Measurements from ENCODE around the gene ABR. TPM values are rescaled to one million over a fixed set of nuclear protein-coding genes. Genes with fewer than 3 reads are reported as not detected.

Gene ABR
- polyA plus RNA-seq, 3 donors = 14.7 to 62.4 (median 36.4) TPM

- 82 to 89% (median 88%) methylated on average over 19 to 20 of the region's 20 CpGs for WGBS, 3 donors
- no peak overlapping the region for H3K27ac ChIP-seq (ENCODE audit: low read depth, low read length)
Measured at GRCh38 chr17:1034652-1035210, 145.1 kb downstream of the ABR start.

GRCh38 chr17:1033503-1033902 lies 146.3 kb downstream of the ABR start:
- WGBS, 3 donors = 69 to 89% (median 76%) methylated on average over 9 to 11 of the region's 11 CpGs
- H3K27ac ChIP-seq (ENCODE audit: low read depth, low read length) = no peak overlapping the region

GRCh38 chr17:1032391-1032790 lies 147.4 kb downstream of the ABR start:
- WGBS, 3 donors = 82 to 85% (median 84%) methylated on average over 27 of the region's 27 CpGs
- no peak overlapping the region for H3K27ac ChIP-seq (ENCODE audit: low read depth, low read length)

- WGBS, 3 donors = 14 to 32% (median 24%) methylated on average over 12 to 21 of the region's 35 CpGs
Measured at GRCh38 chr17:1031711-1032110, 148.1 kb downstream of the ABR start.

GRCh38 chr17:1030684-1031532 lies 148.9 kb downstream of the ABR start:
- H3K27ac ChIP-seq (ENCODE audit: low read depth, low read length) = no peak overlapping the region
- WGBS, 3 donors = 58 to 71% (median 64%) methylated on average over 44 to 45 of the region's 45 CpGs

More at GRCh38 chr17:1031711-1032110, 148.1 kb downstream of the ABR start:
- no peak overlapping the region for H3K27ac ChIP-seq (ENCODE audit: low read depth, low read length)

- WGBS, 3 donors = 73 to 78% (median 76%) methylated on average over 20 of the region's 20 CpGs
- no peak overlapping the region for H3K27ac ChIP-seq (ENCODE audit: low read depth, low read length)
Measured at GRCh38 chr17:1029922-1030644, 149.7 kb downstream of the ABR start.

GRCh38 chr17:1029196-1029921 lies 150.4 kb downstream of the ABR start:
- WGBS, 3 donors = 82 to 86% (median 84%) methylated on average over 29 to 30 of the region's 30 CpGs
- no peak overlapping the region for H3K27ac ChIP-seq (ENCODE audit: low read depth, low read length)

- H3K27ac ChIP-seq (ENCODE audit: low read depth, low read length) = no peak overlapping the region
Measured at GRCh38 chr17:1027044-1027443, 152.7 kb downstream of the ABR start.

GRCh38 chr17:1026599-1026975 lies 153.2 kb downstream of the ABR start:
- 90 to 94% (median 93%) methylated on average over 10 of the region's 10 CpGs for WGBS, 3 donors
- no peak overlapping the region for H3K27ac ChIP-seq (ENCODE audit: low read depth, low read length)

More at GRCh38 chr17:1027044-1027443, 152.7 kb downstream of the ABR start:
- 80 to 89% (median 85%) methylated on average over 7 to 9 of the region's 9 CpGs for WGBS, 3 donors

GRCh38 chr17:1025733-1026598 lies 153.8 kb downstream of the ABR start:
- 90 to 95% (median 91%) methylated on average over 30 of the region's 30 CpGs for WGBS, 3 donors
- no peak overlapping the region for H3K27ac ChIP-seq (ENCODE audit: low read depth, low read length)

- no peak overlapping the region for H3K27ac ChIP-seq (ENCODE audit: low read depth, low read length)
- 94 to 96% (median 94%) methylated on average over 26 to 27 of the region's 27 CpGs for WGBS, 3 donors
Measured at GRCh38 chr17:1024076-1024475, 155.7 kb downstream of the ABR start.

- no peak overlapping the region for H3K27ac ChIP-seq (ENCODE audit: low read depth, low read length)
- WGBS, 3 donors = 74 to 88% (median 78%) methylated on average over 28 to 32 of the region's 32 CpGs
Measured at GRCh38 chr17:1022278-1023024, 157.3 kb downstream of the ABR start.

GRCh38 chr17:1021147-1021546 lies 158.6 kb downstream of the ABR start:
- H3K27ac ChIP-seq (ENCODE audit: low read depth, low read length) = no peak overlapping the region
- 84 to 92% (median 91%) methylated on average over 16 to 17 of the region's 17 CpGs for WGBS, 3 donors

- WGBS, 3 donors = 29 to 68% (median 62%) methylated on average over 9 to 10 of the region's 10 CpGs
- no peak overlapping the region for H3K27ac ChIP-seq (ENCODE audit: low read depth, low read length)
Measured at GRCh38 chr17:1019451-1019850, 160.3 kb downstream of the ABR start.

GRCh38 chr17:1018547-1018946 lies 161.2 kb downstream of the ABR start:
- WGBS, 3 donors = 82 to 86% (median 83%) methylated on average over 11 of the region's 11 CpGs
- H3K27ac ChIP-seq (ENCODE audit: low read depth, low read length) = no peak overlapping the region

- WGBS, 3 donors = 88 to 95% (median 93%) methylated on average over 9 of the region's 9 CpGs
Measured at GRCh38 chr17:1013729-1014090, 166.1 kb downstream of the ABR start.

More at GRCh38 chr17:1013729-1014090, 166.1 kb downstream of the ABR start:
- H3K27ac ChIP-seq (ENCODE audit: low read depth, low read length) = no peak overlapping the region
